ENCODE results near the gene NCEH1.

NCEH1 gene

GRCh38 chr3:172651936-172652625, 58.8 kb downstream of the NCEH1 start:
- H3K4me3 ChIP-seq (ENCODE audit: low read depth, low read length): no peak overlapping the region
- TF ChIP-seq, protein P1, sequence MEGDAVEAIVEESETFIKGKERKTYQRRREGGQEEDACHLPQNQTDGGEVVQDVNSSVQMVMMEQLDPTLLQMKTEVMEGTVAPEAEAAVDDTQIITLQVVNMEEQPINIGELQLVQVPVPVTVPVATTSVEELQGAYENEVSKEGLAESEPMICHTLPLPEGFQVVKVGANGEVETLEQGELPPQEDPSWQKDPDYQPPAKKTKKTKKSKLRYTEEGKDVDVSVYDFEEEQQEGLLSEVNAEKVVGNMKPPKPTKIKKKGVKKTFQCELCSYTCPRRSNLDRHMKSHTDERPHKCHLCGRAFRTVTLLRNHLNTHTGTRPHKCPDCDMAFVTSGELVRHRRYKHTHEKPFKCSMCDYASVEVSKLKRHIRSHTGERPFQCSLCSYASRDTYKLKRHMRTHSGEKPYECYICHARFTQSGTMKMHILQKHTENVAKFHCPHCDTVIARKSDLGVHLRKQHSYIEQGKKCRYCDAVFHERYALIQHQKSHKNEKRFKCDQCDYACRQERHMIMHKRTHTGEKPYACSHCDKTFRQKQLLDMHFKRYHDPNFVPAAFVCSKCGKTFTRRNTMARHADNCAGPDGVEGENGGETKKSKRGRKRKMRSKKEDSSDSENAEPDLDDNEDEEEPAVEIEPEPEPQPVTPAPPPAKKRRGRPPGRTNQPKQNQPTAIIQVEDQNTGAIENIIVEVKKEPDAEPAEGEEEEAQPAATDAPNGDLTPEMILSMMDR (IDR thresholded peaks at IDR 0.05; ENCODE audit: low read depth, low read length): no peak

- TF ChIP-seq, protein P1 (IDR thresholded peaks at IDR 0.05; ENCODE audit: low read depth, low read length): no peak
- H3K4me3 ChIP-seq (ENCODE audit: low read depth, low read length): no peak overlapping the region
Measured at GRCh38 chr3:172649987-172650386, 60.9 kb downstream of the NCEH1 start.

GRCh38 chr3:172648747-172649146, 62.1 kb downstream of the NCEH1 start:
- TF ChIP-seq, protein P1 (IDR thresholded peaks at IDR 0.05; ENCODE audit: low read depth, low read length): no peak
- H3K4me3 ChIP-seq (ENCODE audit: low read depth, low read length): no peak overlapping the region

GRCh38 chr3:172647823-172648222, 63.0 kb downstream of the NCEH1 start:
- no peak overlapping the region for H3K4me3 ChIP-seq (ENCODE audit: low read depth, low read length)
- TF ChIP-seq, protein P1 (IDR thresholded peaks at IDR 0.05; ENCODE audit: low read depth, low read length): no peak

GRCh38 chr3:172647080-172647479, 63.8 kb downstream of the NCEH1 start:
- no peak overlapping the region for H3K4me3 ChIP-seq (ENCODE audit: low read depth, low read length)
- TF ChIP-seq, protein P1 (IDR thresholded peaks at IDR 0.05; ENCODE audit: low read depth, low read length): no peak

DNA sequence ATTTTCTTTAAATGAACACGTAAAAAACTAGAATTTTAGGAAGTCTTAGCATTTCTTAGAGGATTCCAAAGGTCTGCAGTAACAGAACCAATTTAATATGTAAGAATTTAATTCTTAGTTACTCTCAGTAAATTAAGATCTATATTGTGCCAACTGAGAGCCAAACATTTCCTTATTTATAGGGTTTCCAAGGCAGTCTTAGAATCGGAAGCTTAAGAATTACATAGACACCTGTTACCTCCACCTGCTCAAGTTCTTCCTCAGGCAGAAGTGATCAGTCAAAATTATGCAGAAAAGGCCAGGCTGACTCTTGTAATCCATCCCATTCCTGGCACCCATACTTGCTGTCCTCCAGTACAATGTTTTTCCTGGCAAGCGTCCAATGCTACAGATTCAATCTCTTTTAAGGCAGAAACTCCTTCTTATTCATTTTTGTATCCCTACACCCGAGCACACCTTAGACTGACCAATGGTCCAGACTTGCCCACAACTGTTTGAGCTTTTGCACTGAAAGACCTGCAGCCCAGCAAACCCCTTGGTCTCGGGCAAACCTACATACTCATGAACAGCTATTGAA, 64.3 kb downstream of the NCEH1 start:
- TF ChIP-seq, protein P1 (IDR thresholded peaks at IDR 0.05; ENCODE audit: low read depth, low read length): no peak
- H3K4me3 ChIP-seq (ENCODE audit: low read depth, low read length): no peak overlapping the region

- H3K4me3 ChIP-seq (ENCODE audit: low read depth, low read length): no peak overlapping the region
Measured at GRCh38 chr3:172644258-172644657, 66.6 kb downstream of the NCEH1 start.

More at GRCh38 chr3:172644258-172644657, 66.6 kb downstream of the NCEH1 start:
- TF ChIP-seq, protein P1 (IDR thresholded peaks at IDR 0.05; ENCODE audit: low read depth, low read length): no peak

All from WI38 (cell line).